ENCODE data around the gene FBXO36.
A peak's percentile ranks its signal among the peaks of the same experiment; 100 is the strongest.

The FBXO36 gene

DNA sequence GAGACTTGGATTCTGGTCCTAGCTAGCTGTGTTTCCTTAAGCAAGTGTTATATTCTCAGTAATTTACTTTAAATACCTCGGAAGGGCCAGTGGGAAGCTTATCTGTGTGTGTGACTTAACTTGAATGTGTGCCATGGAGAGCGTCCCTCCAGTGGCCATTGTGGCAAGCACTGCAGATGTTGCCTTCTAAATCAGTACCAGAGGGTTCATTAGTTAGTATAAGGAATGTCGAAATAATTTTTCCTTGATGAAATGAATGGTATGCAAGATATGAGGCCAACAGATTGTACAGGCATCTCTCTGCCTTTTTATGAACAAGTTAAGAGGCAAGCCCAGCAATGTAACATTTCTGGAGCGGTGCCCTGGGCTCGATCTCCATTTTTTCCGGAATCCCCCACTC, 52.0 kb downstream of the FBXO36 start:
- FAIRE-seq, result no peak

DNA sequence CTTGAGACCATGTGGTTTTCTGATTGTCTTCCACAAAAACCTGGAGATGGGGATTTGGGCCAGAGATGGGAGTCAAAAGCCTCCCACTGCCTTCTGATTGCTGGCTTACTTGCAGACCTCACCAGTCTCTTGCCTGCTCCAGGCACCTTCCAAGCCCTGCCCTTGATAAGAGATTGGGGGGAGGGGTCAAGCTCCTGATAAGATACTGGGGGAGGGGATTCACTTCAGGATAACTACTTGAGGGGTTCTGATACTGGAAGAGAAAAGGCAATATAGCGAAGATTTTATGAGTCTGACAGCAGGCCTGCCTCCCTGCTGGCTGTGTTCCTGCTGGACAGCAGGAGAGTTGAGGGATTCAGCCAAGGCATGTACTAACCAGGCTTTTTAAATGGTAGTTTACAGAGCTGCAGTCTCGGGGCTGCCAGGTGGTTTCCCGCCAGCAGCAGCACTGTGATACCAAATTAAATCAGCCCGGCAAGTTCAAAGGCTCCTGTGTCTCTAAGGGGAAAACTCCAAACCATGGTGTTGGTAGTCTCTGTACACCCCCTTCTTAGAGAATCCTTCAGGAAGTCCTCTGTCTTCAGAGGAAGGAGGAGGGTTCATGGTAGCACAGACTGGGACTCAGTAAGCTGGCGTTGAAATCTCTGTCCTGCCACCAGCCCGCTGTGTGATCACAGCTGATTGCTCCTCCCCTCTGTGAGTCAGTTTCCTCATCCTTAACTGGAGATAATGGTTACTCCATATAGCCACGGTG, 58.3 kb downstream of the FBXO36 start:
- FAIRE-seq, result no peak

DNA sequence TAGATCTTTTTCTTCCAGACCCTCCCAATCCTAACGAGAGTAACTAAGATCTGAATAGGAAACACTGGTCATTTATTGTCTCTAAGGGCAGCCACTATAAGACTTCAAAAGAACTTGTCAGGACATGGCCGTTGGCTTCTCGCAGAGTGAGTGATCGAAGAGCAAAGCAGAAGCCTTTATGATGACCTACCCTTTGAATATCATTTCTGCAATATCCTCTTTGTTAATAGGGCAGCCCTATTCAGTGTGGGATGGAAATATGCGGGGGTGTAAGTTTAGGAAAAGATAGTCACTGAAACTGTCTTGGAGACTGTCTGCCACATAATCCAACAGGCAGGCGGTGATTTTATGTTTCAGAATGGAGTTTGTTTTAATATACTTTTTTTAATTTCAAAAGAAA, 70.9 kb downstream of the FBXO36 start:
- FAIRE-seq, result no peak

DNA sequence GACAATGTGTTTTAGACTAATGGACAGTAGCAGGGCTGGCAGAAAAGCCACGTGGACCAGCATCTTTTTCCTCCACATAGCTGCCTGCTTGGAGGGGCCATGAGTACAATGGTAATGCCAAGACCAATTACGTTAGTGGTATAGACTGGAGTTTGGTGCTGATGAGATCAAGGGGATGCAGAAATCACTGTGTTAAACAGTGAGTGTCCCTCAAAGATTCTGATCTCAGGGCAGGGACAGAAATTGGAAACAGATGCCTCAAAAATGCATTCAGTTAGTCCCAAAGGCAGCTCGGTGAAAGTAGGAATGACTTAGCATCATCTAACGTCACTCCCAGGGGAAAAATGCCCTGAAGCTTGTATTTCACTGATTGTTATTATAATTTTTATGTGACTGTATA, 74.0 kb downstream of the FBXO36 start:
- no peak for FAIRE-seq

DNA sequence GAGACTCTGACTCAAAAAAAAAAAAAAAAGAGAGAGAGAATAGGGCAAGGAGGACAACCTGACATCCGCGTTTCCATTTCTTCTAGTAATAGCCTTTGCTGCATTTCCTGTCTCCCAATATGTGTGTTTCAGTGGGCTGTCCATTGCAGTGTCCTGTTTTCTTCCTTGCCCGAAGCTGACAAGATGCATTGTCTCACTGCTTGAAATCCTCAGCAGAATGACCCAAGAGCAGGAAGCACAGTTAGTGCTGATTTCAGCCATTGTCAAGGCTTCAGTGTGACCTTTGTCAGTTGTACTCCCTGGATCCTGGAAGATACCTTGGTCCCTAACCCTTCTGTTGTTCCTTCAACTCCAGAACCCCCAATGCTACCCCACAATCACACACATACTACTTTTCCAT, 75.3 kb downstream of the FBXO36 start:
- FAIRE-seq, result no peak

DNA sequence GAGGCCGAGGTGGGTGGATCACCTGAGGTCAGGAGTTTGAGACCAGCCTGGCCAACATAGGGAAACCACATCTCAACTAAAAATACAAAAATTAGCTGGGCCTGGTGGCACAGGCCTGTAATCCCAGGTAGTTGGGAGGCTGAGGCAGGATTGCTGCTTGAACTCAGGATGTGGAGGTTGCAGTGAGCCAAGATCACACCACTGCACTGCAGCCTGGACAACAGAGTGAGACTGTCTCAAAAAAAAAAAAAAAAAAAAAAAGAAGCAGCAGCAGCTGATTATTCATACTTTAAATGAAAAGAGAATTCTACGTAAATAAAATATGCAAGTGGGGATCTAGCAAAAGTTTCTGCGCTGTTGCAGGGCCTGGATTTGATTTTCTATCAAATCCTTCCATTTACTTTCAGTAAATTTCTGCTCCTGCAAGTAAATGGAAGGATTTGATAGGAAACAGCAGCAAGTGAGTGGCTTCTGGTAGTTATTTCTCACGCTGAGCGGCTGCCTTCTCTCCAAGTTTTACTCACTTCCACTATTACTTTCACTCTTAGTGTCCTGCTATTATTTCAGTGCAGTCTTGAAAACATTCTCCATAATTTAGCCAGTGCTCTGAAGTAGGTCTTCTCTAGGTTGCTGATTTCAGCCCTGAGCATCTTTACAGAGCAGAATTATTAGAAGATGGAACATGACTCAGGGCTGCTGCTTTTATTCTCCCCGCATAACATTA, 78.0 kb downstream of the FBXO36 start:
- no peak for FAIRE-seq

DNA sequence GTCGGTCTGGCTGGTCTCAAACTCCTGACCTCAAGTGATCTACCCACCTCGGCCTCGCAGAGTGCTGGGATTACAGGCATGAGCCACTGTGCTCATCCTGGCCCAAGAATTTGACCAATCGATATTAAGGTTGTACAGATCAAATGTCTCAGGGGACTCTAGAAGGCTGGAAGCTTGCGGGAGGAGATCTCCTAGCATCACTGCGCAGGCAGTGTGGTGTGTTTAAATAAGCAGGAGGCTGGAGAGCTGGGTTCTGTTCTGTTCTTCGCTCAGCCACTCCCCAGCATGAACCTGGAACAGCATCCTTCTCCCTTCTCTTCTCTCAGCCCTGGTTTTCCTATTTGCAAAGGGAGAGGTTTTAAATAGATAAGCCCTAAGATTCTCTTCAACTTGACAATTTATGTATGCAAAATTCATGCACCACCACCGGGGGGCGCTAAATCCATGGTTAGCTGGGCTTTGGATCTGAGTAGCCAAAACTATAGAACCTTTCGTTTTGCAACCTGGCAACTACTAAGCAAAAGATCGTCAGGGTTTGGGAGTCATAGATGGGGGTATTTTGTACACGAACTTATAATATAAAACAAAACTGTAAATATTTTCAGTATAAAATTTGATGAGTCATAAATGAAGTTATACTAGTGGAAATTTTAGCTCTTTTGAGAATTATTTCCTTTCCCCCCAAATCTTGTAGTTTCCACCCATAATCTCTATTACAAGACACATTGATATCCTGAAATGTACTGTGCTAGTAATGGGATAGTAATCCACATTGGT, 85.8 kb downstream of the FBXO36 start:
- FAIRE-seq, result peak; percentile 70

DNA sequence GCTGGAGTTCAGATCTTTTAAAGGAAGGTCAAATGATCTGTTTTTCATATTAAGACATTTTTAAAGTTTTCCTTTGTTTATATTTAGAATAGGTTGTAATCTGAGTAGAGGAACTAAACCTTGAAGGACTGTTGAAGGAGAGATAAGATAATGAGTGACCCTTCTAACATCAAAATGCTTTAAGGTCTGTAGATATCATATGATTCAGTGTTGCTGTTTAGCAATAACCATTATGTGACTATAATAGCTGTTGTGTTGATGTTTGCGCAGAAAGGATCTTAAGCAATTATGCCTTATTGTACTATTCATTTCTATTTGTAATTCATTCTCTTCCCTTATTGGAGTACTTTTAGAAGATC, 86.4 kb downstream of the FBXO36 start:
- FAIRE-seq, result no peak

DNA sequence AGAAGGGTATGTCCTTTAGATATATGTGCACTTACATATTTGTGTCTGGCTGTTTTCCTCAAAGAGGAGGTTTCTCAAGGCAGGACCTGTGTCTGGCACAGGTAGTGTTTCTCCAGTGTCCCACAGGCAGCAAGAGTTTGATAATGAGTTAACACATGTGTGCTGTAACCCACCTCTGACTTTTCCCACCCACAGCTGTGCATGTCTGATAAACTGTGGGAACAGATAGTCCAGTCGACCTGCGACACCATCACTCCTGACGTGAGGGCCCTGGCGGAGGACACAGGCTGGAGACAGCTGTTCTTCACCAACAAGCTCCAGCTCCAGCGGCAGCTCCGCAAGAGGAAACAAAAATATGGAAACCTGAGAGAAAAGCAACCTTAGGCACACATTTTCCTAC, 88.2 kb downstream of the FBXO36 start:
- no peak for FAIRE-seq

DNA sequence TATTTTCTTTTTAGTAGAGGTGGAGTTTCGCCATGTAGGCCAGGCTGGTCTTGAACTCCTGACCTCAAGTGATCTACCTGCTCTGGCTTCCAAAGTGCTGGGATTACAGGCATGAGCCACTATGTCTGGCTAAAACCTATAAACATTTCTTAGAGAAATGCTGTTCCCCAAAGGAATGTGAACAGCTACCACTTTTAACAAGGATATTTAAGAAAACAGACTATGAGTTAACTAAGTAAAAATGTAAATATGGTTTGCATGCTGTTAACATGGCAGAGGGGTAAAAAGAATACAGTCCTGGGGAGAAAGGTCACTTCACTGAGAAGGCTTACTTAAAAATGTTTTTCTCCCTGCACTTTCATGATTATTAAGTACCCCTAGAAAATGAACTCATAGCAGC, 89.3 kb downstream of the FBXO36 start:
- no peak for FAIRE-seq

DNA sequence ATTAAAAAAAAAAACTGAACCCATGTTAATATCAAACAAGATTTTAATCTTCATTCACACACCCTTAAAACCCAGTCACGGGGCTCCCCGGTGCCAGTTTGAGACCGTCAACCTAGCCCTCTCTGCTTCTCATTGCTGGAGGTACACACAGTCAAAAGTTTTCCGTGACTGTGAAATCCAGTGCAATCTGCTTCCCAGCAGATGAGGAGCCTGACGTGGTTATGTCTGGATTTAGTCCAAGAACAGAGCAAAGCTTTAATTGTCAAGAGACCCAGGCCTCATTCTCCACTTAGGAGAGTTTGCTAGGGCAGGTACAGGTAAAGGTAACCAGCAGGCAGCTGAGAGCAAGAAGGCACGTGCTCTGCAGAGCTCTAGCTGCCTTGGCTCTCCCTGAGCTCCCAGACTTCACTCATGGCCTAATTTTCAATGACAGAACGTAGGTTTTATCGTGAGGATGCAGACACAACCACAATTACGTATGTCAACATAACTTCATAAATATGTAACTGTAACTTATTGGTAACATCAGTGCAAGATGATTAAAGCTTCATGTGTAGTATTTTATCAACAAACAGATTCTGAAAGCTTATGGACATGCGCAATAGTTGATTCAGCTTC, 90.1 kb downstream of the FBXO36 start:
- no peak for FAIRE-seq

DNA sequence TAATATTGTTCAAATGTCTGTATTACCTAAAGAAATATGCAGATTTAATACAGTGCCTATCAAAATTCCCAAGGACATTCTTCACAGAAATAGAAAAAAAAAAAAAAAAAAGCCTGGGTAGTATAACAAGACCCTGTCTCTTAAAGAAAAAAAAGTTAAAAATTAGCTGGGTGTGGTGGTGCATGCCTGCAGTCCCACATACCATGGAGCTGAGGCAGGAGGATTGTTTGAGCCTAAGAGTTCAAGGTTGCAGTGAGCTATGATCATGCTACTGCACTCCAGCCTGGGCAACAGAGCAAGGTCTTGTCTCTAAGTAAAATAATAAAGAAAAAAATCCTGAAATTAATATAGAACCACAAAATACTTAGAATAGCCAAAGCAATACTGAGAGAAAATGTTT, 94.5 kb downstream of the FBXO36 start:
- no peak for FAIRE-seq

DNA sequence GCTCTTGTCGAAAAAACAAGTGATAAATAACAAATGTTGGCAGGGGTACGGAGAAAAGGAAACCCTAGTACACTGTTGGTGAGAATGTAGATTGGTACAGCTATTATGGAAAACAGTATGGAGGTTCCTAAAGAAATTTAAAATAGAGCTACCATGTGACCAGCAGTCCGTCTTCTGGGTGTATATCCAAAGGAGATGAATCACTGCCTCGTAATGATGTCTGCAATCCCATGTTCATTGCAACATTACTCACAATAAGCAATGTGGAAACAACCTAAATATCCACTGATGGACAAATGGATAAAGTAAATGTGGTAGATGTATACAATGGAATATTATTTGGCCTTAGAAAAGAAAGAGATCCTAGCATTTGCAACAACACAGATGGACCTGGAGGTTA, 95.8 kb downstream of the FBXO36 start:
- no peak for FAIRE-seq

DNA sequence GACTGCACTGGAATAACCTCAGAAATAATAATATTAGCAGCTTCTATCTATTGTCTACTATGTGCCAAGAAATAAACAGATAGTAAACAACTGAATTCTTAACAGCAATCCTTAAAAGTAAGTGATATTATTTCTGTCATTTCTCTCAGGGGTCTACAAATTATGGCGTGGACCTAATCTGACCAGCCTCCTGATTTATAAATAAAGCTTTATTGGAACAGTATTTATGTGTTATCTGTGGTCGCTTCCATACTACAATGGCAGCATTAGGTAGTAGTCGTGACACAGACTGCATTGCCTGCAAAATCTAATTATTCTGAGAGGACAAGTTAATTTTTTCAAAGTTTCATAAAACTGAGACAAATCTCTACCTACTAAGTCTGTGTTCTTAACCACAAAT, 97.4 kb downstream of the FBXO36 start:
- FAIRE-seq, result no peak

DNA sequence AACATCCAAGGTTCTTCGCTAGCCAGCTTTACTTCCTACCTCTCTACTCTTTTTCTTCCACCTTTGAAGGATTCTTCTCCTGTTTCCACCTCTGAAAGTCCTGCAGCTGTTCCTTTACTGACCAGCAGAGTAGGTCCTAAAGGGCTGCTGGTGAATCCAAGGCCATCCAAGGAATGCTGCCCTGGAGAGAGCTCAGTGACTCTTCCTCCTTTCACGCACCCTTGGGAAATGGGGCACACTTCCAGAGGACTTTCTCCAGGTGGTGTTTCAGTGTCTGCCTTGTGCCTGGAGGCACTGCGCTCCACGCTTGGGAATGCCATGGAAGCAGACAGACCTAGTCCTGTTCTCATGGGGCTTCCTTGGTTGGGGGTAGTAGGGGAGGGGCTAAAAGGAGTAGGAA, 101.0 kb downstream of the FBXO36 start:
- FAIRE-seq, result no peak

DNA sequence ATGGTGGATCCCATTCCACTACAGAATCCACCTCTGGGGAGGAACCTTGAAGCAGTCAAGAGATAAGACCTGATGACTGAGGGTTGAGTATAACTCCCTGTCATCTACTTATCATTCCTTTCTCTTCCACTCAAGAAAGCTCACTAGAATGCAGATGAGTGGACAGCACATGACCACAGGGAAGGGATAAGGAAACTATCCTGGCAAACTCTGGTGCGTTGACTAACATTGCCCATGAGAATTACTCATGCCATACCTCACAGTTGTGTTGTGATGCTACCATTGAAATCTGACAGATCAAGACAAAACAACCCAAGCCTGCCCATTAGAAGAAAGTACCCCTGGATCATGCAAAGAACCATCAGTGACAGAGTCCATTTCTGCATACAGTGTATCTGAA, 119.9 kb downstream of the FBXO36 start:
- no peak for FAIRE-seq

DNA sequence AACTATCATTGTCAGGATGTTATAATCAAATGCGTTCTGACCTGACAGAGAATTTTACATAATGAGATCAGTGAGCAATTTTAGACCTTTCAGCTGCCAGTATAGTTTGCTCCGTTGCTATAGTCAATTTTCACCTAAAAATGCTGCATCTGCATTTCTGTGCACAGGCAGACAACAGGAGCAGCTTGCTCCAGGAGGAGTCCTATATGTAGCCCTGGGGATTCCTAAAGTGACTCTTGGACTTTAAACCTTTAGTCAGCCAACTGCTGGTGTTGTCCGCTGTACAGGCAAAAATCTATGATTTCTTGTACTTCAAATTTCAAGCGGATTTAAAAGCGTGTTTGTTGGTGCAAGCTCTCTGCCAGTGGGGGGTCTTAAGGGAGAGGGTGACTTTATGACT, 120.7 kb downstream of the FBXO36 start:
- no peak for FAIRE-seq

DNA sequence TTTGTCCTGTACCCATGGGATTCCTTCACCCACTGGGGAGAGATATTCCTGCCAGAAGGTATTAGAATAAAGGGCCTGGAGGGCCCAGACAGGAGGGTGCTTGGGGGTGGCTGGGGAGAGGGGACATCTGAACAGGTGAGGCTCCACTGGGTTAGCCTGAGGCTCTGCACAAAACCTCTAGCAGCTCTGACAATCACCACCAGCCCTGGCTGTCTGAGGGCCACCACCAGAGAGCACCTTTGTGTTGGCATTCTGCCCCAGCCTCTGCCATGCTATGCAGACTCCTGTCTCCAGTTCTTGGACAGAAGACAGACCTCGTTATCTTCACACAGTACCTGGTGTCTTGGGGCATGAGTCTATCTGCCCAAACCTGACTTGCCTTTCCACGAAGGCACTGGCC, 121.2 kb downstream of the FBXO36 start:
- FAIRE-seq, result no peak

DNA sequence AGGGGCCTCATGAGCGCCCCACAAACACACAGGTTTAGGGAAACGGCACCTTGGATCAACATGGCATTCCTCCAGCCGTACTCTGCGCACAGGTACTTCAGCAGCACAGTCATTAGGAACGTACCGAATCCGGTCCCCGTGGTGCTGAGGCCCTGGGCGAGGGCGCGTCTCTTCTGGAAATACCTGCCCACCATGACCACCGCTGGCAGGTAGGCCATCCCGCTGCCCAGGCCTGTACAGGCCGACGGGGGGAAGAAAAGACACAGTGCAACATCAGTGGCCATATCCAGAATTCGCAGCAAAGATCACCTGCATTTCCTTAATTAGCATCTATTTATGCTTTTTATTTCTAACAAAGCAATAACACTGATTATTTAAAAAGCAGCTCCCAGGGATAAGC, 124.2 kb downstream of the FBXO36 start:
- FAIRE-seq, result no peak

DNA sequence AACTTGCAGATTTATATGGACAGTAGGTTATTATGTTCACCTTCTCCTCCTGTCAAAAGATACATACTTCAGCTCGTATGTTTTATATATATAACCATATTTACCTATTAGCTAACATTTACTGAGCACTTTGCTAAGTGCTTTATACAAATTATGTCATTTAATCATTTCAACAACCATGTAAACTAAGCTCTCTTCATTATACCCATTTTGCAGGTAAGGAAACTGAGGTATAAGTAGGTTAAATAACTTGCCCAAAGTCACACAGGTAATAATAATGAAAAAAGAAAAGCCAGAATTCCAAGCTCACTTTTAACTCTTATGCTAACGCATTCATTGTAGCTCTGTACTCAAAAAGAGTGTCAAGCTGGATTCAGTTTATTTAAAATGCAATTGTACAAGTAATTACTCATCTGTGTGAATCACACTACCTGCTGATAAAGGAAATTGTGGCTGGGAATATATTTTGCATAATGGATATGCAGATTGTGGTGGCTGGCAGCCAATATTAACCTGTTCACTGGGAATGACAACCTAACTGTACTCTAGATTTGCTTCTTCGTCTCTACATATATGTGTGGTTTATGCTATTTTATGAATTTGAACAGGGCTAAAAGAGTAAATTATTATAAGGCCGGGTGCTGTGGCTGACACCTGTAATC, 125.8 kb downstream of the FBXO36 start:
- FAIRE-seq, result no peak

DNA sequence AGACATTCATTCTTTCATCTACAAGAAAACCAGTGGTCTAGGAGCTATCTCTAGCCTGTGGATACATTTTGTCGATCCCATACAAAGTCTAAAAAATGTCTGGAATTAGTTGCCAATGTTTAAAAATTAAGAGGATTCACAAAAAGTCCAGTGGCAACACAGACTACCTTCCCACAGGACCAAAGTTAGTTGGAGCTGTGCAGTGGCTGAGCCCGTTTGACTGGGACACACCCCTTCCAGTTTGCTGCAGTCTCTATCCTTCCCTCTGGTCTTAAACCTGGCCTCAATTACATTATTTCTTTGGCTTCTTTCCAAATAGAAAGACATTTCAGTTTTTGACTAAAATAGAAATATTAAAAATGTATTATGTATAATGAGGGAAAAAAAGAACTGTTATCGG, 127.8 kb downstream of the FBXO36 start:
- FAIRE-seq, result no peak

DNA sequence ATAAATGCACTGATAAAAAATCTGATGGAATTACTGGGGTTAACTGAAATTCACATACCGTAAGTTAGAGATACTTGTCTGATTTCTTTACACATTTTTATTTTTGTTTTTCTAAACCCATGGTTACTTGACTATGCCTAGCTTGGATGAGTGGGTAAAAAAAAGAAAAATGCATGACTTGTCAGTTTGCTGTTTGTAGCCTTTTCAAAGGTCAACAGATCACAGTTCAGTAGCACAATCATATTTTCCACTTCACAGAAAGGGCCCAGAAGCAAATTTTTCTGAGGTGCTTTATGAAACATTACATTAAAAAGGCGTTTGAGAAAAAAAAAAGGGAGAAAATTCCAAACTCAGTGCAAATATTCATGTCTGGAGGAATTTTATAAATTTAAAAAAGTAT, 130.0 kb downstream of the FBXO36 start:
- FAIRE-seq, result peak; percentile 13

Measured in islet of Langerhans (tissue), 1 donor.